K562 (cell line): ENCODE data around the gene ESPN. TPM values are rescaled to one million over a fixed set of nuclear protein-coding genes. Genes with fewer than 3 reads are reported as not detected.

ENCODE experiments used
- EHMT2 ChIP-seq: fragments of 450-650 bp; IDR thresholded peaks from 2 replicates; pipeline ENCODE4 v1.6.1; 2018; ENCODE audit warnings: antibody characterized with exemption
- PBX2 ChIP-seq, 2 experiments: IDR thresholded peaks in 1 of 2; conservative IDR thresholded peaks in 1 of 2; 2 replicates each; pipeline ENCODE4 v1.6.1; 2016; ENCODE audit warnings: low read depth in 2 of 2, mild to moderate bottlenecking in 1 of 2, missing compliant biosample characterization in 1 of 2, missing genetic modification characterization in 1 of 2, moderate library complexity in 1 of 2
- SMARCA5 ChIP-seq: fragments of 450-650 bp; IDR thresholded peaks from 2 replicates; pipeline ENCODE4 v1.6.1; 2016
- ZNF224 ChIP-seq: sonication (generic); formaldehyde crosslinking; IDR thresholded peaks from 2 replicates; pipeline ENCODE4 v1.8.0; 2022; ENCODE audit warnings: mild to moderate bottlenecking, missing genetic modification reagents
- ZNF512 ChIP-seq: IDR thresholded peaks from 2 replicates; pipeline ENCODE4 v1.6.1; 2016; ENCODE audit warnings: missing genetic modification characterization, missing compliant biosample characterization
- polyA plus RNA-seq, 8 experiments: library from polyadenylated mRNA; depleted of rRNA in 4 of 8; stranded (reverse) in 5 of 8; unstranded in 3 of 8; fragments of >200 nt; fragmentation: Nextera tagmentation in 2 of 8; fragmentation: Illumina TruSeq in 1 of 8; extraction: Ambion mirVana in 2 of 8; extraction: Trizol in 1 of 8; gene quantifications; 2 replicates each; pipeline versions ENCODE4 v1.2.1 to v1.2.3, GENCODE V29; 2011 to 2014; ENCODE audit warnings: inconsistent platforms in 1 of 8, missing spikeins in 1 of 8
- total RNA-seq, 7 experiments: library from RNA; depleted of rRNA in 6 of 7; stranded (reverse); fragments of >200 nt in 6 of 7; fragmentation: Illumina TruSeq in 2 of 7; extraction: Trizol in 2 of 7; gene quantifications; 2 replicates each; pipeline versions ENCODE4 v1.2.1 to v1.2.3, GENCODE V29; 2011 to 2021; ENCODE audit warnings: low replicate concordance in 1 of 7
- TF ChIP-seq, protein P1 (sequence below): fragments of 250-450 bp; sonication (Bioruptor Pico); IDR thresholded peaks from 2 replicates; pipeline ENCODE4 v1.5.0; 2022; ENCODE audit warnings: mild to moderate bottlenecking

Gene ESPN
- total and polyA plus RNA-seq, 9 of the 15 experiments (the other 6 are each of a cell fraction or from before 2014, with no cell fraction given): 0.07 to 1.2 (median 0.45) TPM; not detected in 3

- no peak for TF ChIP-seq ZNF512 (tag)
- TF ChIP-seq SMARCA5: no peak
- no peak for TF ChIP-seq EHMT2
- TF ChIP-seq ZNF224 (CRISPR knock-in tag): no peak
- TF ChIP-seq PBX2 (CRISPR knock-in tag; IDR thresholded peaks at IDR 0.05; ENCODE audit: low read depth): no peak
- TF ChIP-seq PBX2 (tag; conservative IDR thresholded peaks at IDR 0.05; ENCODE audit: low read depth): no peak
- TF ChIP-seq, protein P1, sequence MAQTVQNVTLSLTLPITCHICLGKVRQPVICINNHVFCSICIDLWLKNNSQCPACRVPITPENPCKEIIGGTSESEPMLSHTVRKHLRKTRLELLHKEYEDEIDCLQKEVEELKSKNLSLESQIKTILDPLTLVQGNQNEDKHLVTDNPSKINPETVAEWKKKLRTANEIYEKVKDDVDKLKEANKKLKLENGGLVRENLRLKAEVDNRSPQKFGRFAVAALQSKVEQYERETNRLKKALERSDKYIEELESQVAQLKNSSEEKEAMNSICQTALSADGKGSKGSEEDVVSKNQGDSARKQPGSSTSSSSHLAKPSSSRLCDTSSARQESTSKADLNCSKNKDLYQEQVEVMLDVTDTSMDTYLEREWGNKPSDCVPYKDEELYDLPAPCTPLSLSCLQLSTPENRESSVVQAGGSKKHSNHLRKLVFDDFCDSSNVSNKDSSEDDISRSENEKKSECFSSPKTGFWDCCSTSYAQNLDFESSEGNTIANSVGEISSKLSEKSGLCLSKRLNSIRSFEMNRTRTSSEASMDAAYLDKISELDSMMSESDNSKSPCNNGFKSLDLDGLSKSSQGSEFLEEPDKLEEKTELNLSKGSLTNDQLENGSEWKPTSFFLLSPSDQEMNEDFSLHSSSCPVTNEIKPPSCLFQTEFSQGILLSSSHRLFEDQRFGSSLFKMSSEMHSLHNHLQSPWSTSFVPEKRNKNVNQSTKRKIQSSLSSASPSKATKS: no peak
Measured at GRCh38 chr1:6476483-6476882, 51.9 kb downstream of the ESPN start (continued).
